GM23338 (cell line): Measurements from ENCODE around the gene PRDX3. TPM values are rescaled to one million over a fixed set of nuclear protein-coding genes. Genes with fewer than 3 reads are reported as not detected.

Source experiments
- ATAC-seq: fragments of 200-7000 bp; cut with Tn5 transposase; 3 replicates; pipeline ENCODE4 v1.9.1; 2020
- DNase-seq: peaks from one replicate; pipeline ENCODE4 v3.0.0-alpha.2; 2015; ENCODE audit warnings: low spot score
- H2AFZ ChIP-seq: fragments of 200-600 bp; sonication (generic); 2 replicates; pipeline ENCODE4 v1.8.0; 2016; ENCODE audit warnings: antibody characterized with exemption, mild to moderate bottlenecking, moderate library complexity
- H3F3A ChIP-seq: fragments of 200-600 bp; sonication (generic); replicated peaks from 2 replicates; pipeline ENCODE4 v1.8.0; 2017; ENCODE audit warnings: antibody characterized with exemption, mixed run types, low read depth
- H3K27ac ChIP-seq: fragments of 200-600 bp; sonication (generic); 2 replicates; pipeline ENCODE4 v1.6.1; 2016; ENCODE audit warnings: low read depth
- H3K27me3 ChIP-seq: fragments of 200-600 bp; sonication (generic); 2 replicates; pipeline ENCODE4 v1.8.0; 2016; ENCODE audit warnings: mild to moderate bottlenecking, mixed run types, moderate library complexity; ENCODE audit not compliant: insufficient read depth
- H3K36me3 ChIP-seq: fragments of 200-600 bp; sonication (generic); 2 replicates; pipeline ENCODE4 v1.8.0; 2016; ENCODE audit warnings: mild to moderate bottlenecking; ENCODE audit not compliant: insufficient read depth
- H3K4me1 ChIP-seq: fragments of 200-600 bp; sonication (generic); 2 replicates; pipeline ENCODE4 v1.8.0; 2016; ENCODE audit warnings: mild to moderate bottlenecking, moderate library complexity; ENCODE audit not compliant: insufficient read depth
- H3K4me2 ChIP-seq: fragments of 200-600 bp; sonication (generic); 2 replicates; pipeline ENCODE4 v1.7.1; 2017; ENCODE audit warnings: mixed run types
- H3K4me3 ChIP-seq: fragments of 200-600 bp; sonication (generic); 2 replicates; pipeline ENCODE4 v1.6.1; 2016; ENCODE audit warnings: mixed run types
- H3K79me2 ChIP-seq: fragments of 200-600 bp; sonication (generic); replicated peaks from 2 replicates; pipeline ENCODE4 v1.8.0; 2017; ENCODE audit warnings: mild to moderate bottlenecking; ENCODE audit not compliant: insufficient read depth
- H3K9me2 ChIP-seq: fragments of 200-600 bp; sonication (generic); 2 replicates; pipeline ENCODE4 v1.8.0; 2017; ENCODE audit not compliant: insufficient read depth
- H4K20me1 ChIP-seq: fragments of 200-600 bp; sonication (generic); replicated peaks from 2 replicates; pipeline ENCODE4 v1.8.0; 2017; ENCODE audit warnings: mild to moderate bottlenecking; ENCODE audit not compliant: insufficient read depth
- H3K27ac Mint-ChIP-seq: 2 replicates; pipeline ENCODE4 v1.8.0; 2020; ENCODE audit warnings: inconsistent platforms, mild to moderate bottlenecking, moderate library complexity, mixed read lengths
- H3K27me3 Mint-ChIP-seq: 3 replicates; pipeline ENCODE4 v1.8.0; 2022; ENCODE audit warnings: low read depth, mild to moderate bottlenecking, moderate library complexity, mixed read lengths, inconsistent platforms; ENCODE audit not compliant: insufficient read depth, poor library complexity
- H3K36me3 Mint-ChIP-seq: 3 replicates; pipeline ENCODE4 v1.8.0; 2021; ENCODE audit warnings: low read depth, mild to moderate bottlenecking, inconsistent platforms, moderate library complexity, mixed read lengths
- H3K4me1 Mint-ChIP-seq: 3 replicates; pipeline ENCODE4 v1.8.0; 2020; ENCODE audit warnings: mild to moderate bottlenecking, inconsistent platforms, mixed read lengths
- H3K4me3 Mint-ChIP-seq: 3 replicates; pipeline ENCODE4 v1.8.0; 2021; ENCODE audit warnings: moderate library complexity, mild to moderate bottlenecking, inconsistent platforms, mixed read lengths
- H3K9me3 Mint-ChIP-seq: 3 replicates; pipeline ENCODE4 v1.8.0; 2020; ENCODE audit warnings: moderate library complexity, mild to moderate bottlenecking, inconsistent platforms, mixed read lengths
- CREB1 ChIP-seq: fragments of 250-450 bp; sonication (Bioruptor Pico); IDR thresholded peaks from 2 replicates; pipeline ENCODE4 v1.5.0; 2020; ENCODE audit warnings: low read depth, mild to moderate bottlenecking, moderate library complexity
- CTCF ChIP-seq, 2 experiments: fragments of 200-600 bp in 1 of 2; sonication (generic) in 1 of 2; conservative IDR thresholded peaks; 2 replicates each; pipeline versions ENCODE4 v1.5.1 to v1.6.1; 2016 to 2017; ENCODE audit warnings: antibody characterized with exemption in 2 of 2, low read depth in 2 of 2, mild to moderate bottlenecking in 2 of 2, moderate library complexity in 1 of 2
- ETS1 ChIP-seq: IDR thresholded peaks from 2 replicates; pipeline ENCODE4 v1.6.1; 2016; ENCODE audit warnings: antibody characterized with exemption
- EZH2 ChIP-seq: fragments of 200-600 bp; sonication (generic); IDR thresholded peaks from one replicate; pipeline ENCODE4 v1.8.0; 2017; ENCODE audit warnings: antibody characterized with exemption, mild to moderate bottlenecking, low read depth; ENCODE audit not compliant: unreplicated experiment
- EZH2phosphoT487 ChIP-seq: fragments of 200-600 bp; sonication (generic); IDR thresholded peaks from one replicate; pipeline ENCODE4 v1.8.1; 2018; ENCODE audit warnings: antibody characterized with exemption; ENCODE audit not compliant: unreplicated experiment
- JUNB ChIP-seq: IDR thresholded peaks from one replicate; pipeline ENCODE4 v1.6.1; 2016; ENCODE audit warnings: antibody characterized with exemption; ENCODE audit not compliant: unreplicated experiment
- NANOG ChIP-seq: IDR thresholded peaks from 2 replicates; pipeline ENCODE4 v1.6.1; 2016; ENCODE audit warnings: antibody characterized with exemption, borderline replicate concordance
- POLR2AphosphoS5 ChIP-seq: IDR thresholded peaks from 2 replicates; pipeline ENCODE4 v1.6.1; 2016; ENCODE audit warnings: antibody characterized with exemption, low read depth
- REST ChIP-seq: IDR thresholded peaks from one replicate; pipeline ENCODE4 v1.6.1; 2018; ENCODE audit warnings: antibody characterized with exemption; ENCODE audit not compliant: unreplicated experiment
- STAT1 ChIP-seq: IDR thresholded peaks from one replicate; pipeline ENCODE4 v1.6.1; 2016; ENCODE audit warnings: antibody characterized with exemption; ENCODE audit not compliant: unreplicated experiment
- ZNF114 ChIP-seq: fragments of 250-450 bp; sonication (Bioruptor Pico); IDR thresholded peaks from 2 replicates; pipeline ENCODE4 v1.5.0; 2020; ENCODE audit warnings: mild to moderate bottlenecking, moderate library complexity
- ZNF331 ChIP-seq: fragments of 250-450 bp; sonication (Bioruptor Pico); IDR thresholded peaks from 2 replicates; pipeline ENCODE4 v1.5.0; 2020; ENCODE audit warnings: low read depth, mild to moderate bottlenecking, moderate library complexity
- ZNF462 ChIP-seq: fragments of 250-450 bp; sonication (Bioruptor Pico); IDR thresholded peaks from 2 replicates; pipeline ENCODE4 v1.5.0; 2020; ENCODE audit warnings: mild to moderate bottlenecking, moderate library complexity
- polyA plus RNA-seq: library from polyadenylated mRNA; unstranded; fragments of >200 nt; fragmentation: Nextera tagmentation; extraction: Ambion mirVana; gene quantifications from 2 replicates; pipeline ENCODE4 v1.2.1, GENCODE V29; 2016
- total RNA-seq: library from RNA; depleted of rRNA; stranded (reverse); fragments of >200 nt; shearing (Covaris generic); gene quantifications from 2 replicates; pipeline ENCODE4 v1.2.3, GENCODE V29; 2014

Gene PRDX3
- total and polyA plus RNA-seq, 2 experiments from 2014 or later: 275 to 285 TPM

DNA sequence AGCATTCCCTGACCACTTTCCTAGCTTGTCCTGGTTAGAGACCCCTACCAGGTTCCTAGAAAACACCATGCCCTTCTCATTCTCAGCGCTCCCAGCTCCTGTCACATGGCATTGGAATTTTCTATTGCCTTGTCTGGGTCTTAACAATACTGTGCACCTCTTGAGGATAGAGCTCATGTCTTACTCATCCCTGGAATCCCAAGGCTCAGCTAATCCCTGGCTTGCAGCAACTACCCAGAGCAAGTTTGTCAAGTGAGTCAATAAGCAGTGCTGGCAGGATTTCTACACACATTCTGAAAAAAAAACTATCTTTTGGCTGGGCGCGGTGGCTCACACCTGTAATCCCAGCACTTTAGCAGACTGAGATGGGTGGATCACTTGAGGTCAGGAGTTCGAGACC, 11.7 kb upstream of the PRDX3 start:
- DNase-seq: no peak
- Histone ChIP-seq H4K20me1 (no peaks in the 10 kb centered on the region), H3K4me1 (no peaks in the 10 kb centered on the region), H3K27me3 (no peaks in the 10 kb centered on the region), H3K36me3 (no peaks in the 10 kb centered on the region), H3K27ac (no peak overlapping the region), H3K79me2 (no peaks in the 10 kb centered on the region), H3K9me2 (no peaks in the 10 kb centered on the region), H3F3A (no peaks in the 10 kb centered on the region), H2AFZ (no peak overlapping the region), H3K4me3 (no peak overlapping the region), H3K4me2 (no peak overlapping the region)
- H3K9me3 Mint-ChIP-seq: no peaks in the 10 kb centered on the region
- no peak for ATAC-seq
- TF ChIP-seq REST (no peak), CTCF (conservative IDR thresholded peaks at IDR 0.05; ENCODE audit: low read depth in 2 of 2) (no peak), ZNF331 (CRISPR knock-in tag) (no peak), POLR2AphosphoS5 (no peak), CREB1 (no peak), EZH2 (no peak), ZNF114 (no peak), JUNB (no peak), ZNF462 (CRISPR knock-in tag) (no peak), NANOG (no peak), EZH2phosphoT487 (no peak), STAT1 (no peak), ETS1 (no peak)
- H3K4me1 Mint-ChIP-seq: no peaks in the 10 kb centered on the region
- H3K4me3 Mint-ChIP-seq: no peak overlapping the region
- H3K27me3 Mint-ChIP-seq: peaks cover 4% of the 10 kb centered on the region
- no peaks in the 10 kb centered on the region for H3K36me3 Mint-ChIP-seq
- no peak overlapping the region for H3K27ac Mint-ChIP-seq
